NK-92 treated with Interleukin-12 subunit alpha and Interleukin-12 subunit beta, amount 100 ng/mL, for 24 hours (cell line): ENCODE measurements around the gene CD72.
"Not testable (repeated sequence)": the region's sequence is repeated elsewhere in the genome, so short reads cannot be mapped to it uniquely, and the experiment has no call there.

Source experiments
- DNase-seq: peaks from one replicate; lab custom pipeline; 2025; lab: John Stamatoyannopoulos, UW

The CD72 gene

DNA sequence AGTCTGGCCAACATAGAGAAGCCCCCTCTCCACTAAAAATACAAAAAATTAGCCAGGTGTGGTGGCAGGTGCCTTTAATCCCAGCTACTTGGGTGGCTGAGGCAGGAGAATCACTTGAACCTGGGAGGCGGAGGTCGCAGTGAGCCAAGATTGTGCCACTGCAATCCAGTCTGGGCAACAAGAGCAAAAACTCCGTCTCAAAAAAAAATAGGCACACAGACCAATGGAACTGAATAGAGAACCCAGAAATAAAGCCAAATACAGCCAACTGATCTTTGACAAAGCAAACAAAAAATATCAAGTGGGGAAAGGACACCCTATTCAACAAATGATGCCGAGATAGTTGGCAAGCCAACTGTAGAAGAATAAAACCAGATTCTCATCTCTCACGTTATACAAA, 29.7 kb downstream of the CD72 start:
- DNase-seq, result not testable (repeated sequence)

DNA sequence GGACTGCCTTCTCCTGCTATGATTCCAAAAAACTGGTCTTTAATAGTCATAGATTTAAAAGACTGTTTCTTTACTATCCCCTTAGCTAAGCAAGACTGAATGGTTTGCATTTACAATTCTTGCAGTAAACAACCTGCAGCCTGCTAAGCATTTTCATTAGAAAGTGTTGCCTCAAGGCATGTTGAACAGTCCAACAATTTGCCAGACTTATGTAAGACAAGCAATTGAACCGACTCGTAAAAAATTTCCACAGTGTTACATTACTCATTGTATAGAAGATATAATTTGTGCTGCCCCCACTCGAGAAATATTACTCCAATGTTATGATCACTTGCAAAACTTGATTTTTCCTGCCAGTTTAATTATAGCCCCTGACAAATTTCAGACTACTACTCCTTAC, 33.5 kb downstream of the CD72 start:
- not testable (repeated sequence) for DNase-seq

DNA sequence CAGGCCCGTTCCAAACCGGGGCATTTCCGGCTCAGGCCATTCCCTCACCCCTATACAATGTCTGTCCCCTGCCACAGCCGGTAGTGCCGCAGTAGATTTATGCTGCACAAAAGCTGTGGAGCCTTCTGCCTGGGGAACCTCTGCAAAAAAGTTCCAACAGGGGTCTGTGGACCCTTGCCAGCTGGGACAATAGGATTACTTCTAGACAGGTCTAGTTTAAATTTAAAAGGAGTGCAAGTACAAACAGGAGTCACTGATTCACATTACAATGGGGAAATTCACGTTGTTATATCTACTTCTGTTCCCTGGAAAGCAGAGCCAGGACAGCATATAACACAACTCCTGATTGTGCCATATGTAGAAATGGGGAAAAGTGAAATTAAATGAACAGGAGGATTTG, 34.7 kb downstream of the CD72 start:
- not testable (repeated sequence) for DNase-seq

- DNase-seq, result not testable (repeated sequence)
Observed at GRCh38 chr9:35579659-35580227, 38.5 kb downstream of the CD72 start.

- DNase-seq, result no peak
Observed at GRCh38 chr9:35579130-35579529, 39.1 kb downstream of the CD72 start.

DNA sequence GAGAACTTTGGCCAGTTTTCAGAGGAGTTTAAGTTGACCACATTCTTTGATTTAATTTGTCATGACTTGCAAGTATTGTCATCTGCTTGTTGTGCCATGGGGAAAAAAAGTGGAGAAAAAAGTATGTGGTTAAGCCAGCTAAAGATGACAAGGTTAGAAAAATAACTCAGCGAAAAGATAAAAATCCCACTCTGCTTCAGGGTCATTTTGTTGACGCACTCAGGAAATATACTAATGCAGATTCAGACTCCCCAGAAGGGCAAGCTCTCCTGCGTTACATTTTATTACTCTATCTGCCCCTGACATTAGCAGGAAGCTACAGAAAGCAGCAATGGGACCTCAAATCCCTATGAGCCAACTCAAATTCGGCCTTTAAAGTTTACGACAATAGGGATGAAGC, 40.7 kb downstream of the CD72 start:
- DNase-seq, result no peak

GRCh38 chr9:35575478-35575877, 42.7 kb downstream of the CD72 start:
- no peak for DNase-seq

DNA sequence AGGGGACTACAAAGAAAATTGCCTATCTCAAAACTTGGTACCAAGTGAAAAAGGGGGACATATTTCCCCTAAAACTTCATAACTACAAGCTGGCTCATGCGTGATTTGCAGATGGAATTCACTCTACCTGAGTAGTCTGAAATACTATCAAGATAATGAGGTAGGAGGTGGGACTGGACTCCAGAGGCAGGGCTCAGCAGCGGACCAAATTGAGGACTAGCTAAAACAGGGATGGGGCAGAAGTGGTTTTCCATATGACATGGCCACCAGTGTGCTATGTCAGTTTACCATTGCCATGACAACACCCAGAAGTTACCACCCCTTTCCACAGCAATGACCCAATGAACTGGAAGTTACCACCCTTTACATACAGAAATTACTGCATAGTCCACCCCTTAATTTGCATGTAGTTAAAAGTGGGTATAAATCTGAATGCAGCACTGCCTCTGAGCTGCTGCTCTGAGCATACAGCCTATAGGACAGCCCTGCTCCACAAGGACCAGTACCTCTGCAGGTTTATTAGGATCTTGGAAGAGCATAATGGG, 43.6 kb downstream of the CD72 start:
- no peak for DNase-seq

DNA sequence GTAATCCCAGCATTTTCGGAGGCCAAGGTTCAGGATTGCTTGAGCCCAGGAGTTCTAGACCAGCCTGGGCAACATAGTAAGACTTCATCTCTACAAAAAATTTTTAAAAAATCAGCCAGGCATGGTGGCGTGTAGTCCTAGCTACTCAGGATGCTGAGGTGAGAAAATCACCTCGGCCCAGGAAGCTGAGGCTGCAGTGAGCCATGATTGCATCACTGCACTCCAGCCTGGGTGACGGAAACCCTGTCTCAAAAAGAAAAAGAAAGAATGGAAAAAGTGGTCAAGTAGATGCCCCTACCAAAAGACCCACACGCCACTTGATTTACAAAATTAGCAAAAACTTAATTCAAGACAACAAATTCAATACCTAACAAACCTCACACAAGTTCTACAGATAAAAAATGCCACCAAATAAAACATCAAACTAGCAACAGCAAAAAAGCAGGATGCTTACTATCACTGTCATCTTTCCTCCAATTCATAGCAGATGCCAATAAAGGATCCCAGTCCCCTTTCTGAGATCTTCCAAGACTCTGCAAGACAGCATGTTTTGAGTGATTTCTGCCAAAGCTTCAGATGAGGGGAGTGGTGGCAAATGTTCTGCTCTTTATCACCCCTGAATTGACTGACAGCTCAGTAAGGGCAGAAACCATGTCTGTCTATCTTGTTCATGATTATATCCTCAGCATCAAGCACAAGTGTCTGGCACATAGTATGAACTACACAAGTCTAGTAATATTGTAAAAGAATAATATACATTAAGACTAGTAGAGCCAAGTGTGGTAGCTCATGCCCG, 47.3 kb downstream of the CD72 start:
- peak; percentile 34 for DNase-seq

DNA sequence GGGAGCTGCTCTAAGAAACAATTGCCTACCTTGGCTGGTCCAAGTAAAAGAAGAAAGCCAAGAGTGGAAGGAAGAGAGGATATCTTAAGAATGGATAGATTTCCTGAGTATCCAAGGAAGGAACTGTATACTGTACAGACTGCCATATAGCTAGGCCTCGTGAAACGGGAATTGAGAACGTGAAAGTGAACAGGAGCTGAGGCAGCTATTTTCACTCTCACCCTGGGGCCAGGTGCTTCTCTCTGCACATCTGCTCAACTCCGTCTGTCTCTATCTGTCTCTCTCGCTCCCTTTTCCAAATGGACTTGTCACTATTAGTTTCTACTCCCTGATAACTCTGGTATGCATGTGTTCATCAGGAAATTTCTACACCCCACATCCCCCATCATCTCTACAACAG, 49.0 kb downstream of the CD72 start:
- DNase-seq, result no peak

GRCh38 chr9:35568196-35568595, 50.0 kb downstream of the CD72 start:
- no peak for DNase-seq

- DNase-seq, result no peak
Observed at GRCh38 chr9:35566417-35566816, 51.8 kb downstream of the CD72 start.

- DNase-seq, result no peak
Observed at GRCh38 chr9:35564658-35565061, 53.6 kb downstream of the CD72 start.

GRCh38 chr9:35563791-35564197, 54.4 kb downstream of the CD72 start:
- no peak for DNase-seq

DNA sequence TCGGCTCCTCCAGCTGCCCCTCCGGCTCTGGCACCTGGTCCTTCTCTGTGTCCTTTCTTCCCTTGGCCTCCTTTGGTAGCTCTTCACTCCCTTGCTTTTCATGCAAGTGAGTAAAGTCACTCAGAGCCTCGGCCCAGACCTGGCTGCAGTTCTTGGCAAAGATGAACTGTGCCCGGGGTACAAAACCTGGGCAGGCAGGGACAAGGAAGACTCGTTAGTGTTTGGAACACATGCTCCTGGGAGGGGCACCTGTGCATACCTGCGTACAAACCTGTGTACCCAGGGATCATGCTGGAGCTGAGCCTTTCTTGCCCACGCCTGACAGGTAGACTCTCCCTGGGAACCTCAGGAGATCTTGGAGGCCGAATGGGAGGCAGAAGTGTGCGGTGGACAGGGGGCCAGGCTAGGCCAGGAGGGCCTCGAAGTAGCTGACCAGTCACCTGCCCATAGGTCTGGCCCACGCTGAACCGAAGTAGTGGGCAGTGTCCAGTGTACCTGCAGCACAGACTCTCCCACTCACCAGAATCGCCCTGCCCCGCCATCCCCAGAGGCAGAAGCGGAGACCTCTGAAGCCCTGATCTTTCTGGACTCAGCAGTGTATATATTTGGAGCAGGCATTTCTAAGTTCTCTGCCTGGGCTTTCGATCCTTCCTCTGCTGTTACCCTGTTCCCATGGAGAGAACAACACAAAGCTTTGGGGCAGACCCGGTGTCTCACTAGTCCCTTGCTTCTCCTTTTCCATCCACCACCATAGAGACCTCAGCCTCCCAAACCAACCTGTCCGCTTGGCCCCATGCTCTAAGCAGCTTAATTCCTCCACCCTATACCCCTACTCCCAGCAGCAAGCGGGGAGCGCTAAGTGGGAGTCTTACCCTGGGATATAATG, 55.1 kb downstream of the CD72 start:
- DNase-seq, result no peak

DNA sequence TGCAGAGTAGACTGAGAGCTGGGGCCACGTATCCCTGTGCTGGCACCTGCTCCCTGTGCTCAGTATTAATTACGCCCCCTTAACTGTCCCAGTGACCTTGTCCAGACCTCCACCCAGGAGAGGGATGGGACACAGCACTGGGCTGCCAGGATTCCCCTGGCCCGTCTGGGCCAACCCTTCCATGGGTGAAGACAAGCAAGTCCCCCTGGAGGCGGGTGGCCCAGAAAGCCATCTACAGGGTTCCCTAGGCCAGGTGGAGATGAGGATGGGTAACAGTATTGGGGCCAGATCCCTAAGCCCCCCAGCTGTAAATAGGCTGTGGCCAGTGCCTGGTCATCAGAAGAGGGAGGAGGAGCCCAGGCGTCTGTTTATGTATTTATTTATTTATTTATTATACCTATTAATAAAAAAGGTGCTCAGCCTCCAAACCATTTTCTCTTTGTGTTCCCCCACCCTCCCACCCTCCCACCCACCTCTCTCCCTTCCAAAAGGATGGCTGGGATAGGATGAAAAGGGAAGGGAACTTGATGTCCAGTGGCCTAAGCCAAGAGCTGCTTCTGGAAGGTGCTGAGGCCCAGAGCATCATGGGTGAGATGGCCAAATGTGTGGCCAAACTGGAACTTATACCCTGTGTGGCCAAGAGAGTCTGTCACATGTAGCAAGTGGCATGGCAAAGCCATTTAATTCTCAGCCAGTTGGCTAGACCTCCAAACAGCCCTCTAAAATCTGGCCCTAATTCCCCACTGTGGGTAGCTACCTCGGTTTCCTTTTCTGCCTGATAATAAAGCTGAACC, 56.5 kb downstream of the CD72 start:
- DNase-seq, result no peak

DNA sequence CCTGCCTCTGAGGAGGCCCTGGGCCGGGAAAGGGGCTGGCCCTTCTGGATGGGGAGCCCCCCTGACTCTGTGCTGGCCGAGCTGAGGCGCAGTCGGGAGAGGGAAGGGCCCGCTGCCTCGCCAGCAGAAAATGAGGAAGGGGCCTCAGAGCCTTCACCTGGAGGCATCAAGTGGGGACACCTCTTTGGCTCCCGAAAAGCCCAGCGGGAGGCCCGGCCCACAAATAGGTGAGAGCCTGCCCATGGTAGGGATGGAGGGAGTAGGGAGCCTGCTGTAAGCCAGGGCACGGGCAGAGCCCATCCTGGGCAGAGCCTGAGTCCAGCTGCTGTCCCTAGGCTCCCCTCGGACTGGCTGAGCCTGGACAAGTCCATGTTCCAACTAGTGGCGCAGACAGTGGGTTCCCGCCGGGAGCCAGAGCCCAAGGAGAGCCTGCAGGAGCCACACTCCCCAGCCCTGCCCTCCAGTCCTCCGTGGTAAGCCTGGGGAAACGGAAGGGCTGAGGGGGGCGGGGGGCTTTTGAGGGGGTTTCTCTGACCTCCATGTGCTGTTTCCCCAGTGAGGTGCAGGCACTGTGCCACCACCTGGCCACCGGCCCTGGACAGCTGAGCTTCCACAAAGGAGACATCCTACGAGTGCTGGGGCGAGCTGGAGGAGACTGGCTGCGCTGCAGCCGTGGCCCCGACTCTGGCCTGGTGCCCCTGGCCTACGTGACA, 57.4 kb downstream of the CD72 start:
- DNase-seq, result no peak
